ENCODE data around the gene DLG2.

- no peak for TF ChIP-seq CTCF (IDR thresholded peaks at IDR 0.05; ENCODE audit: insufficient read depth, low read length)
- TF ChIP-seq POLR2AphosphoS5 (IDR thresholded peaks at IDR 0.05; ENCODE audit: low read depth): no peak
- no peak for TF ChIP-seq SPI1 (IDR thresholded peaks at IDR 0.05; ENCODE audit: borderline replicate concordance, low read depth)
- no peak for TF ChIP-seq REST (IDR thresholded peaks at IDR 0.05; ENCODE audit: insufficient replicate concordance, low read depth)
- no peak for TF ChIP-seq GABPA (IDR thresholded peaks at IDR 0.05; ENCODE audit: low read depth)
Observed at GRCh38 chr11:85643191-85643614, 16.1 kb upstream of the DLG2 start.
